Epithelial cell of proximal tubule (primary cell): Measurements from ENCODE around the gene DZANK1. TPM values are rescaled to one million over a fixed set of nuclear protein-coding genes. Genes with fewer than 3 reads are reported as not detected.

Experiments used
- DNase-seq: peaks from one replicate; pipeline ENCODE4 v3.0.0-alpha.2; 2011; ENCODE audit warnings: low read depth
- H3K4me3 ChIP-seq: 2 replicates; pipeline ENCODE4 v1.5.1; 2011; ENCODE audit warnings: low read depth, mild to moderate bottlenecking, low read length
- total RNA-seq: library from RNA; depleted of rRNA; stranded (reverse); fragments of >200 nt; gene quantifications from 2 replicates; pipeline ENCODE4 v1.2.3, GENCODE V29; 2015
- TF ChIP-seq, protein P1 (sequence below): conservative IDR thresholded peaks from 2 replicates; pipeline ENCODE4 v1.5.1; 2012; ENCODE audit warnings: low read depth, mild to moderate bottlenecking, low read length

DZANK1 gene
- total RNA-seq, 1 donor from 2014 or later, result 1.3 TPM

DNA sequence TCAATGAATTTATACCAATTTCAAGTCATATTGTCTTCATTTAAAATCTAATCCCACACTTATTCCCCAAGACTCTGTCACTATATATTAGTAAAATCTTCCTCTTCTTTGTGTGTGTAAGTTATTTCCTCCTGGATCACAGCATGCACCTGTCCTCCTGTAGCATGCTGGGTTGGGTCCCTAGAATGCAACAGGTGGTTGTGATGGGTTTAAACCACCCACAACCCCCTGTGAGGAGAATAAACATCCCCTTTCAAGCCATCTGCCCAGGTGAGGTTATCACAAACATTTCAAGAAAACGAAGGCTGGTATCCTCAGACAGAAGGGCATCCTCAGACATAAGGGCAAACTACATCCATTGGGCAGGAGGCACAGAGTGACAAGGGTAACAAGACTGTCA, 26.4 kb downstream of the DZANK1 start:
- no peak for DNase-seq
- TF ChIP-seq, protein P1, sequence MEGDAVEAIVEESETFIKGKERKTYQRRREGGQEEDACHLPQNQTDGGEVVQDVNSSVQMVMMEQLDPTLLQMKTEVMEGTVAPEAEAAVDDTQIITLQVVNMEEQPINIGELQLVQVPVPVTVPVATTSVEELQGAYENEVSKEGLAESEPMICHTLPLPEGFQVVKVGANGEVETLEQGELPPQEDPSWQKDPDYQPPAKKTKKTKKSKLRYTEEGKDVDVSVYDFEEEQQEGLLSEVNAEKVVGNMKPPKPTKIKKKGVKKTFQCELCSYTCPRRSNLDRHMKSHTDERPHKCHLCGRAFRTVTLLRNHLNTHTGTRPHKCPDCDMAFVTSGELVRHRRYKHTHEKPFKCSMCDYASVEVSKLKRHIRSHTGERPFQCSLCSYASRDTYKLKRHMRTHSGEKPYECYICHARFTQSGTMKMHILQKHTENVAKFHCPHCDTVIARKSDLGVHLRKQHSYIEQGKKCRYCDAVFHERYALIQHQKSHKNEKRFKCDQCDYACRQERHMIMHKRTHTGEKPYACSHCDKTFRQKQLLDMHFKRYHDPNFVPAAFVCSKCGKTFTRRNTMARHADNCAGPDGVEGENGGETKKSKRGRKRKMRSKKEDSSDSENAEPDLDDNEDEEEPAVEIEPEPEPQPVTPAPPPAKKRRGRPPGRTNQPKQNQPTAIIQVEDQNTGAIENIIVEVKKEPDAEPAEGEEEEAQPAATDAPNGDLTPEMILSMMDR, result no peak
- no peak overlapping the region for H3K4me3 ChIP-seq

DNA sequence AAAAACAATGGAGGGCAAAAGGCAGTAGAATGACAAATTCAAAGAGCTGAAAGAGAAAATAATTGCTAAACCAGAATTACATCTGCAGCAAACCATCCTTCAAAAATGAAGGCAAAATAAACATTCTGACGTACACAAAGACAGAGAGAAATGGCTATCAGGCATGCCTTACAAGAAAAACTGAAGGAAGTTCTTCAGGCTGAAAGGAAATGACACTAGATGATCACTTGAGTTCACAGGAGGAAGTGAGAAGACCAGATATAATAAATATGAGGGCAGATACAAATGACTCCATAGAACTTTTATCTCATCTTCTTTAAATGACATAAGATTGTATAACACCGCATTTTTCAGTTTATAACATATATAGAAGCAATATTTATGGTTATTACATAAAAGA, 30.0 kb downstream of the DZANK1 start:
- TF ChIP-seq, protein P1, result no peak
- DNase-seq, result no peak
- no peak overlapping the region for H3K4me3 ChIP-seq

DNA sequence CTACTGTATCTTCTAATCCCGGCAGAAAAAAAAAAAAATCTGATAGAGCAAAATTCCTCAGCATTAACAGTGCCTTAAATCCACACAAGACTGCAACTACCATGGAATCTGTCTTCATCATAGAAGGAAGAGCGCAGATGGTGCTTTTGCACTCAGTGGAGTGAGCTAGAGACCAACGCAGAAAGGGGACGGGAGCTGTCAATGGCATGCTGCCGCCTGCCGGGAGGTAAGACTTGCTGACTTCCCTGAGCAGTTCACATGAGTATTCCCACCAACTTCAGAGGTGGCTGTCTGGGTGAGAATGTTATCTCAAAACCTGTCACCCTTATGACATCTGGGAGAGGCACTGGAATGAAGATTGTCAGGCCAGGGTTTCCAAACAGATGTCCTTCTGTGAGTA, 35.6 kb downstream of the DZANK1 start:
- H3K4me3 ChIP-seq, result no peak overlapping the region
- no peak for DNase-seq
- TF ChIP-seq, protein P1, result peak; percentile 46

DNA sequence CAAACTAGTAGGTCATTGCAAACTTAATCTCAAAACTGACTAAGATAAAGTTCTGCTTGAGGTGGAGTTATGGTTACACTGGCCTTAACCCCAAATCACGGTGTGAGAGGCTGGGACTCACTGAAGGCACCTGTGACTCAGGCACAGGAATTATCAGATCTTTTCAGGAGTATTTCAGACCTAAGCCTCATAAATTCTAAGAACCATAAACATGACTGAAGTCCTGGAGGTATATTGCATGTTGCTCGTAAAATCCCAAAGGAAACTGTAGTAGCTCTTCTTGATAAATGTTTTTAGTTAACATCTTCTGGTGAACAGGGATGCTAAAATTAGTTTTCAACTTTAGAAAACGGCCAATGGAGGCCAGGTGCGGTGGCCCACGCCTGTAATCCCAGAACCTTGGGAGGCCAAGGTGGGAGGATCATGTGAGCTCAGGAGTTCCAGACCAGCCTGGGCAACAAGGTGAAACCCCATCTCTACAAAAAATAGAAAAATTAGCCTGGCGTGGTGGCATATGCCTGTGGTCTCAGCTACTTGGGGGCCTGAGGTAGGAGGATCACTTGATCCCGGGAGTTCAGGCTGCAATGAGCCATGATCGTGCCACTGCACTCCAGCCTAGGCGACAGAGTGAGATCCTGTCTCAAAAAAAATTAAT, 36.5 kb downstream of the DZANK1 start:
- no peak for DNase-seq
- TF ChIP-seq, protein P1, result no peak
- H3K4me3 ChIP-seq, result no peak overlapping the region

DNA sequence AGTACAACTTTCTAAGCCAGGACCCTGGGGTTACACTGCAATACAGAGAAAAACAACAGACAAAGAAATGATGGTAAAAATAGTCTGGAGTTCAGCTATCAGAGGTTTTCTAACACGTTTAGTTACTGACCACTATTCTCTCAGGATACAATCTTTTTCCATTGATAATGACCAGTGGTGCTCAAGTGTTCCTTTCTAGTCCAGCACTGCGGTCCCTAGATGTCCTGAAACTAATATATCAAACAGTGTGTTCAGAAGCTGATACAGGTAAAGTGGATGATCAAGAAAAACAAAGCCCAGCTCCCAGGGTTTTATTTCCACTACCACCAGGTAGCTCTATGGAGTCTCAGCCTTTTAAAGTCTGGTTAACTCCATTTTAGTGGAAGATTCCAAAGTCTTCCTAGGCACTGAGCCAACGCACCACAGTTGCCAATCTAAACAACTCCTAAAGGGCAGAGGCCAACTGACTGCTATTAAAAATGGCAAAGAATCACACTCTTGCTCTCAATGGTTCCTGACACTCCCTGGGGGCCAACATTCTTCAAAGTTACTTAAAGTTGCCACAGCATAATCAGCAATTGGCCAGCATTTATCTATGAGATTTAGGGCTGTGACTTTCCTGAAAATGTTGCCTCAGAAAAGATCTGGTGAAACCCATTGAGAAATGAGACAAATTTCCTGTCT, 38.2 kb downstream of the DZANK1 start:
- TF ChIP-seq, protein P1, result no peak
- no peak overlapping the region for H3K4me3 ChIP-seq
- DNase-seq, result peak; percentile 23

DNA sequence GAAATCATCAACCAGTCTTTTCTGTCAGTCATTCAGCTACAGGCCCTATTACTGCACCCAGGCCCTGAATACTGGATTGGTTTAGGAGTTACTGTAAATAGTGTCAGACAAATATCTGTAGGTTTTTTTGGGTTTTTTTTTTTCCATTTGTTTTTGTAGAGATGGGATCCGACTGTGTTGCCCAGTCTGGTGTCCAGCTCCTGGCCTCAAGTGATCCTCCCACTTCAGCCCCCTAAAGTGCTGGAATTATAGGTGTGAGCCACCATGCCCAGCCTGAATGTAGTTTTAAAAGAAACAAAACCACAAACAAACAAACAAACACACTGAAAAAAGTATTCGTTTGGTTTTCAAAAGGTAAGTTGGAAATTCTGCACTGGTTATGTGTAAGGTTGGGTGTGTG, 39.6 kb downstream of the DZANK1 start:
- TF ChIP-seq, protein P1, result no peak
- no peak overlapping the region for H3K4me3 ChIP-seq
- no peak for DNase-seq

DNA sequence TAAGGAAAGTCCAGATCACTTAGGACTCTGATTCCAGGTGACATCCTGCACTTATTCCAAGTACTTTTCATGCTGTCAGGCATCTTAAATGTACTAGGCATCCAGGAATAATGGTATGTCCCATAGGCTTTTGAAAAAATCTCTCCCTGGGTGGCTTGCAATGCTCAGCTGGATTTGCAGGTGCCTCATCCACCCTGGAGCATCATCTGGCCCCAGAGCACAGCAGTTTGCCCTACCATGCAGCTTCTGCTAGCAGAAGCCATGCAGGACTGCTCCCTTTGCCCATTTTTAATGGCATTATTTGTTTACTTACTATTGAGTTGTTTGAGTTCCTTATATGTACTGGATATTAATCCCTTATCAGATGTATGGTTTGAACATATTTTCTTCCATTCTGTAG, 45.2 kb downstream of the DZANK1 start:
- TF ChIP-seq, protein P1, result no peak
- DNase-seq, result no peak
- H3K4me3 ChIP-seq, result no peak overlapping the region
